Activated CD4-positive, alpha-beta T cell treated with anti-CD3 and anti-CD28 coated beads, Interleukin-2, amount 50 U/mL, for 1 hour (primary cell): ENCODE data around the gene RBM7.
A peak's percentile ranks its signal among the peaks of the same experiment; 100 is the strongest.

Source experiments
- DNase-seq: peaks from one replicate; pipeline ENCODE4 v3.0.0-alpha.2; 2020

RBM7 gene

GRCh38 chr11:114397349-114397982 lies 3.0 kb upstream of the RBM7 start:
- DNase-seq: no peak

GRCh38 chr11:114398303-114398920 lies 2.1 kb upstream of the RBM7 start:
- no peak for DNase-seq

GRCh38 chr11:114399490-114400215 lies 813 bp upstream of the RBM7 start:
- DNase-seq: no peak

GRCh38 chr11:114400915-114401223 lies 403 bp downstream of the RBM7 start:
- DNase-seq: no peak

- no peak for DNase-seq
Measured at GRCh38 chr11:114401311-114401710, 845 bp downstream of the RBM7 start.

GRCh38 chr11:114412946-114413345 lies 12.5 kb downstream of the RBM7 start:
- no peak for DNase-seq

GRCh38 chr11:114413958-114414357 lies 13.5 kb downstream of the RBM7 start:
- no peak for DNase-seq

GRCh38 chr11:114416441-114416961 lies 16.0 kb downstream of the RBM7 start:
- DNase-seq: no peak

GRCh38 chr11:114426280-114426679 lies 25.8 kb downstream of the RBM7 start:
- DNase-seq: no peak

- DNase-seq: no peak
Measured at GRCh38 chr11:114430290-114430689, 29.8 kb downstream of the RBM7 start.

GRCh38 chr11:114432893-114433292 lies 32.4 kb downstream of the RBM7 start:
- DNase-seq: no peak

GRCh38 chr11:114433376-114433775 lies 32.9 kb downstream of the RBM7 start:
- no peak for DNase-seq

GRCh38 chr11:114438303-114438702 lies 37.8 kb downstream of the RBM7 start:
- no peak for DNase-seq

- peak; percentile 94 for DNase-seq
Measured at GRCh38 chr11:114439229-114440120, 39.0 kb downstream of the RBM7 start, which contains the start of gene REXO2. REXO2 (plus strand) TSS chr11:114439467; CDS start chr11:114439529, 62 bp downstream.

- DNase-seq: no peak
Measured at GRCh38 chr11:114440121-114440860, 39.8 kb downstream of the RBM7 start.

- DNase-seq: no peak
Measured at GRCh38 chr11:114440971-114441763, 40.7 kb downstream of the RBM7 start.

- DNase-seq: no peak
Measured at GRCh38 chr11:114441921-114442320, 41.5 kb downstream of the RBM7 start.

GRCh38 chr11:114442536-114442935 lies 42.1 kb downstream of the RBM7 start:
- DNase-seq: no peak

- no peak for DNase-seq
Measured at GRCh38 chr11:114447444-114447843, 47.0 kb downstream of the RBM7 start.

- no peak for DNase-seq
Measured at GRCh38 chr11:114447892-114448291, 47.4 kb downstream of the RBM7 start.

GRCh38 chr11:114448749-114449482 lies 48.5 kb downstream of the RBM7 start:
- DNase-seq: no peak
